Vagina (tissue), 2 donors: ENCODE results near the gene LRRC70.

Source experiments
- POLR2A ChIP-seq, 2 donors: fragments of 450-650 bp; IDR thresholded peaks; one replicate each; pipeline ENCODE4 v1.6.1; 2017; ENCODE audit warnings: antibody characterized with exemption in 2 of 2, mild to moderate bottlenecking in 2 of 2, moderate library complexity in 2 of 2
- POLR2AphosphoS5 ChIP-seq, 2 donors: sonication (generic); formaldehyde crosslinking; IDR thresholded peaks; one replicate each; pipeline ENCODE4 v1.9.0; 2017; ENCODE audit warnings: antibody characterized with exemption in 2 of 2, mild to moderate bottlenecking in 2 of 2, low read depth in 1 of 2; ENCODE audit not compliant: insufficient read depth in 1 of 2
- TF ChIP-seq, protein P1 (sequence below), 3 experiments: fragments of 450-650 bp in 2 of 3; fragments of 200-600 bp in 1 of 3; sonication (generic) in 1 of 3; IDR thresholded peaks; one replicate each; pipeline ENCODE4 v1.5.1; 2017 to 2019; ENCODE audit warnings: antibody characterized with exemption in 3 of 3, mild to moderate bottlenecking in 2 of 3, moderate library complexity in 2 of 3

DNA sequence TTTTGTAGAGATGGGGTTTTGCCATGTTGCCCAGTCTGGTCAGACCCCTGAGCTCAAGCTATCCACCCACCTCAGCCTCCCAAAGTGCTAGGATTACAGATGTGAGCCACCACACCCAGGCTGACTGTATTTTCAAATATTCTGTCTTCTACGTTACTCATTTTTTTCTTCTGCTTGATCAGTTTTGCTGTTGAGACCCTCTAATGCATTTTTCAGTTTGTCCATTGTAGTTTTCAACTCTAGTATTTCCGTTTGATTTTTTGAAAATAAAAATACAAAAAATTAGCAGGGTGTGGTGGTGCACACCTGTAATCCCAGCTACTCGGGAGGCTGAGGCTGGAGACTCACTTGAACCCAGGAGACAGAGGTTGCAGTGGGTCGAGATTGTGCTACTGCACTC is 10.5 kb upstream of the LRRC70 start:
- TF ChIP-seq, protein P1, sequence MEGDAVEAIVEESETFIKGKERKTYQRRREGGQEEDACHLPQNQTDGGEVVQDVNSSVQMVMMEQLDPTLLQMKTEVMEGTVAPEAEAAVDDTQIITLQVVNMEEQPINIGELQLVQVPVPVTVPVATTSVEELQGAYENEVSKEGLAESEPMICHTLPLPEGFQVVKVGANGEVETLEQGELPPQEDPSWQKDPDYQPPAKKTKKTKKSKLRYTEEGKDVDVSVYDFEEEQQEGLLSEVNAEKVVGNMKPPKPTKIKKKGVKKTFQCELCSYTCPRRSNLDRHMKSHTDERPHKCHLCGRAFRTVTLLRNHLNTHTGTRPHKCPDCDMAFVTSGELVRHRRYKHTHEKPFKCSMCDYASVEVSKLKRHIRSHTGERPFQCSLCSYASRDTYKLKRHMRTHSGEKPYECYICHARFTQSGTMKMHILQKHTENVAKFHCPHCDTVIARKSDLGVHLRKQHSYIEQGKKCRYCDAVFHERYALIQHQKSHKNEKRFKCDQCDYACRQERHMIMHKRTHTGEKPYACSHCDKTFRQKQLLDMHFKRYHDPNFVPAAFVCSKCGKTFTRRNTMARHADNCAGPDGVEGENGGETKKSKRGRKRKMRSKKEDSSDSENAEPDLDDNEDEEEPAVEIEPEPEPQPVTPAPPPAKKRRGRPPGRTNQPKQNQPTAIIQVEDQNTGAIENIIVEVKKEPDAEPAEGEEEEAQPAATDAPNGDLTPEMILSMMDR (IDR thresholded peaks at IDR 0.05): no peak
- TF ChIP-seq POLR2A (IDR thresholded peaks at IDR 0.05) (no peak), POLR2AphosphoS5 (IDR thresholded peaks at IDR 0.05; ENCODE audit: insufficient read depth in 1 of 2, low read depth in 1 of 2) (no peak)
